ENCODE measurements around the gene LRRC10. TPM values are rescaled to one million over a fixed set of nuclear protein-coding genes. Genes with fewer than 3 reads are reported as not detected.

The LRRC10 gene, protein sequence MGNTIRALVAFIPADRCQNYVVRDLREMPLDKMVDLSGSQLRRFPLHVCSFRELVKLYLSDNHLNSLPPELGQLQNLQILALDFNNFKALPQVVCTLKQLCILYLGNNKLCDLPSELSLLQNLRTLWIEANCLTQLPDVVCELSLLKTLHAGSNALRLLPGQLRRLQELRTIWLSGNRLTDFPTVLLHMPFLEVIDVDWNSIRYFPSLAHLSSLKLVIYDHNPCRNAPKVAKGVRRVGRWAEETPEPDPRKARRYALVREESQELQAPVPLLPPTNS
- polyA plus RNA-seq, result not detected
- long read RNA-seq, donor 1, result 0 reads
- long read RNA-seq, donor 2, result 0 reads
- long read RNA-seq, donor 3, result 0 reads
- long read RNA-seq, donor 4, result 0 reads
- long read RNA-seq, donor 5, result 0 reads
- long read RNA-seq, donor 6, result 0 reads
- long read RNA-seq, donor 7, result 0 reads
- long read RNA-seq, donor 8, result 0 reads
- long read RNA-seq, donor 9, result 0 reads
- long read RNA-seq, donor 10, result 0 reads

DNA sequence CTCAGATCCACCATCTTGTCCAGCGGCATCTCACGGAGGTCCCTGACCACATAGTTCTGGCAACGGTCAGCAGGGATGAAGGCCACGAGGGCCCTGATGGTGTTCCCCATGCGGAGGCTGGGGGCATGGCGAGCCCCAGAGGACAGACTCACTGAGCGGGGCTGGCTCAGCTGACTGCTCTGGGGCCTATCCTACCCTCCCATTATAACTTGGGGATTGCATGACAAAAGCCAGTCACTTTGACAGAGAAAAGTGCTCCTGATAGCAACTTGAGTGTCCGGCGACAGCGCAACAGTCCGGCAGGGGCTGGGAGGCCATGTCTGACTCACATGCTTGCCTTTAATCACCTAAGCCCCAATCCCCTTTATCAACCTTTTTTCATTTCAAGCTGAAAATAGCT is at the start of gene LRRC10:
TSS of gene LRRC10 (minus strand) at position 179 of the 400 bp plus-strand sequence. CDS start at position 110, 69 bp downstream.
- no peaks in the 10 kb centered on the region for H3K4me1 ChIP-seq (ENCODE audit: control insufficient read depth in 3 of 3, insufficient read depth in 2 of 3, low read depth in 1 of 3, low read length in 2 of 3)
- H3K36me3 ChIP-seq (ENCODE audit: control insufficient read depth in 3 of 3, insufficient read depth in 2 of 3, low read depth in 1 of 3, low read length in 3 of 3), result no peaks in the 10 kb centered on the region
- H3K27me3 ChIP-seq (ENCODE audit: control insufficient read depth in 3 of 3, insufficient read depth in 3 of 3, low read length in 3 of 3), result no peaks in the 10 kb centered on the region
- H3K9me3 ChIP-seq (ENCODE audit: control insufficient read depth in 2 of 2, insufficient read depth in 1 of 2, low read depth in 1 of 2, low read length in 1 of 2), result no peaks in the 10 kb centered on the region
- DNase-seq, result no peak
- H3K27ac ChIP-seq (ENCODE audit: low read depth in 1 of 3, low read length in 2 of 3), result no peak within 1 kb of the TSS
- no peak for FAIRE-seq
- 92 to 95% (median 94%) methylated on average over 11 of the region's 11 CpGs for WGBS, 3 donors
- no peak within 1 kb of the TSS for H3K4me3 ChIP-seq (ENCODE audit: low read depth in 1 of 3, low read length in 3 of 3)

DNA sequence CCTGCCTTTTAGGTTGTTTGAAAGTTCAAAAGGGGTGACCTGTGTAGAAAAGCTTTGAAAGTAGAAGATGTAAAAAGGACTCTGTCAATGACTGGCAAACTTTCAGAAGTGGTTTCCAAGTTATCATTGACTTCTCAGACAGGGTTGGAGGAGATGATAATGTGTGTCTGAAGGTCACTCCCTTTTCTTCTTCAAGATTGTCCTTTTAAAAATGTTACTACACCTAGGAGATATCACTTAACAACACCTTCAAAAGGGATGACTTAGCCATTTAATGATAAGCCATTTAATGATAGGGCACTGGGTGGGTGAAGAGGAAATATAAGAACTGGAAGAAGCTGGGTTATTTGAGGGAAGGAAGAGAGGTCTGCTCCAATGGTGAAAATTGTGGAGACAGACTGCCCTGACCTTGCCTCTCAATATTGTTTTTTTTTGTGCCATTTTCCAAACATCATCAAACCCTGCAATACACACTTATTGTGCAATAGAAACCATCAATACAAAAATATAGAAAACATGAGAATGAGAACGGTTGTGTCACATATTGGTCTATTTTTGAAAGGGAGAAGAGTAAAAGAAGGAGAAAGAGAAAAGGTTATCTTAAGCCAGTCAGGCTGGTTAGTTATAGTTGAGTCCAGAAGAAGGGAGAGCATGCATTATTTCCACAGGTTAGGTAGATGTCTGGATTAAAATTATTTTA is 49.6 kb upstream of the LRRC10 start:
- FAIRE-seq, result no peak
- H3K9me3 ChIP-seq (ENCODE audit: control insufficient read depth in 2 of 2, insufficient read depth in 1 of 2, low read depth in 1 of 2, low read length in 1 of 2), result no peaks in the 10 kb centered on the region
- no peaks in the 10 kb centered on the region for H3K4me1 ChIP-seq (ENCODE audit: control insufficient read depth in 3 of 3, insufficient read depth in 2 of 3, low read depth in 1 of 3, low read length in 2 of 3)
- H3K27me3 ChIP-seq (ENCODE audit: control insufficient read depth in 3 of 3, insufficient read depth in 3 of 3, low read length in 3 of 3), result no peaks in the 10 kb centered on the region
- H3K4me3 ChIP-seq (ENCODE audit: low read depth in 1 of 3, low read length in 3 of 3), result no peak overlapping the region
- no peaks in the 10 kb centered on the region for H3K36me3 ChIP-seq (ENCODE audit: control insufficient read depth in 3 of 3, insufficient read depth in 2 of 3, low read depth in 1 of 3, low read length in 3 of 3)
- no peak for DNase-seq
- no peak overlapping the region for H3K27ac ChIP-seq (ENCODE audit: low read depth in 1 of 3, low read length in 2 of 3)
- 78 to 92% (median 87%) methylated on average over 1 of the region's 1 CpG for WGBS, 3 donors

- no peak for FAIRE-seq
- no peak overlapping the region for H3K4me3 ChIP-seq (ENCODE audit: low read depth in 1 of 3, low read length in 3 of 3)
- H3K9me3 ChIP-seq (ENCODE audit: control insufficient read depth in 2 of 2, insufficient read depth in 1 of 2, low read depth in 1 of 2, low read length in 1 of 2), result no peaks in the 10 kb centered on the region
- H3K27me3 ChIP-seq (ENCODE audit: control insufficient read depth in 3 of 3, insufficient read depth in 3 of 3, low read length in 3 of 3), result no peaks in the 10 kb centered on the region
- DNase-seq, result no peak
- no peak overlapping the region for H3K27ac ChIP-seq (ENCODE audit: low read depth in 1 of 3, low read length in 2 of 3)
- H3K4me1 ChIP-seq (ENCODE audit: control insufficient read depth in 3 of 3, insufficient read depth in 2 of 3, low read depth in 1 of 3, low read length in 2 of 3), result no peaks in the 10 kb centered on the region
- 50 to 71% (median 54%) methylated on average over 2 of the region's 2 CpGs for WGBS, 3 donors
- no peaks in the 10 kb centered on the region for H3K36me3 ChIP-seq (ENCODE audit: control insufficient read depth in 3 of 3, insufficient read depth in 2 of 3, low read depth in 1 of 3, low read length in 3 of 3)
Observed at GRCh38 chr12:69658203-69658602, 47.5 kb upstream of the LRRC10 start.

GRCh38 chr12:69657376-69658137 is 46.9 kb upstream of the LRRC10 start:
- no peak for FAIRE-seq
- Histone ChIP-seq H3K36me3 (ENCODE audit: control insufficient read depth in 3 of 3, insufficient read depth in 2 of 3, low read depth in 1 of 3, low read length in 3 of 3) (no peaks in the 10 kb centered on the region), H3K9me3 (ENCODE audit: control insufficient read depth in 2 of 2, insufficient read depth in 1 of 2, low read depth in 1 of 2, low read length in 1 of 2) (no peaks in the 10 kb centered on the region), H3K4me1 (ENCODE audit: control insufficient read depth in 3 of 3, insufficient read depth in 2 of 3, low read depth in 1 of 3, low read length in 2 of 3) (no peaks in the 10 kb centered on the region), H3K27me3 (ENCODE audit: control insufficient read depth in 3 of 3, insufficient read depth in 3 of 3, low read length in 3 of 3) (no peaks in the 10 kb centered on the region), H3K27ac (ENCODE audit: low read depth in 1 of 3, low read length in 2 of 3) (no peak overlapping the region), H3K4me3 (ENCODE audit: low read depth in 1 of 3, low read length in 3 of 3) (no peak overlapping the region)
- no peak for DNase-seq
- 75 to 78% (median 77%) methylated on average over 9 of the region's 9 CpGs for WGBS, 3 donors

DNA sequence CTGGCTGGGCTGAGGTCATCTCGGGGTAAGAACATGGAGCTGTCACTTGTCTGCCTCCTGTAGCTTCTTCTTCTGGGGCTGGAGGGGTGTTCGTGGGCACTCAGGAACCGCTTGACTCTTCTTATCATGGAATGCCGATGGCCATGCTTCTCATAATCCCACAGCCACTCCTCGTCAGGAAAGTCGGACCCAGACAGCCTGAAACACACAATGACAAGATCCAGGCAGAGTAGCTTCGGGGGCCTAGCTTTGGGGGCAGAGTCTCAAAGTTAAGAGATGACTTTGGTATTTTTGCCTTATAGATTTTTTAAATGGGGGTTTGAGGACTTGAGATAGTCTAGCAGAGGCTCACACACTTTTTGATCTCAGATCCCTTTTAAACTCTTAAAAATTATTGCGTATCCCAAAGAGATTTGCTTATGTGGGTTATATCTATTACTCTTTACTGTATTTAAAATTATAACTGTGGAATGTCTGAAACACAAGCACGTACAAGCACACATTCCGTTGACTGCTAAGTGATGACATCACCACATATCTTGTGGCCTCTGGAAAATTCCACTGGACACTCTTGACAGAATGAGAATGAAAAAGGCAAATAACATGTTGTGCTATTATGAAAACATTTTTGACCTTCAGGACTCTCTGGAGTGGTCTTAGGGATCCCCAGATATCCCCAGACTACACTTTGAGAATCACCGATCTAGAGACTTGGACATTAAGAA is 45.1 kb upstream of the LRRC10 start:
- Histone ChIP-seq H3K4me3 (ENCODE audit: low read depth in 1 of 3, low read length in 3 of 3) (no peak overlapping the region), H3K9me3 (ENCODE audit: control insufficient read depth in 2 of 2, insufficient read depth in 1 of 2, low read depth in 1 of 2, low read length in 1 of 2) (no peaks in the 10 kb centered on the region), H3K27ac (ENCODE audit: low read depth in 1 of 3, low read length in 2 of 3) (no peak overlapping the region), H3K4me1 (ENCODE audit: control insufficient read depth in 3 of 3, insufficient read depth in 2 of 3, low read depth in 1 of 3, low read length in 2 of 3) (no peaks in the 10 kb centered on the region), H3K27me3 (ENCODE audit: control insufficient read depth in 3 of 3, insufficient read depth in 3 of 3, low read length in 3 of 3) (no peaks in the 10 kb centered on the region), H3K36me3 (ENCODE audit: control insufficient read depth in 3 of 3, insufficient read depth in 2 of 3, low read depth in 1 of 3, low read length in 3 of 3) (no peaks in the 10 kb centered on the region)
- FAIRE-seq (no peak), DNase-seq (no peak)
- 69 to 90% (median 85%) methylated on average over 11 of the region's 11 CpGs for WGBS, 3 donors

- FAIRE-seq (no peak), DNase-seq (no peak)
- Histone ChIP-seq H3K27me3 (ENCODE audit: control insufficient read depth in 3 of 3, insufficient read depth in 3 of 3, low read length in 3 of 3) (no peaks in the 10 kb centered on the region), H3K4me3 (ENCODE audit: low read depth in 1 of 3, low read length in 3 of 3) (no peak overlapping the region), H3K4me1 (ENCODE audit: control insufficient read depth in 3 of 3, insufficient read depth in 2 of 3, low read depth in 1 of 3, low read length in 2 of 3) (no peaks in the 10 kb centered on the region), H3K27ac (ENCODE audit: low read depth in 1 of 3, low read length in 2 of 3) (no peak overlapping the region), H3K9me3 (ENCODE audit: control insufficient read depth in 2 of 2, insufficient read depth in 1 of 2, low read depth in 1 of 2, low read length in 1 of 2) (no peaks in the 10 kb centered on the region), H3K36me3 (ENCODE audit: control insufficient read depth in 3 of 3, insufficient read depth in 2 of 3, low read depth in 1 of 3, low read length in 3 of 3) (no peaks in the 10 kb centered on the region)
- 75 to 89% (median 88%) methylated on average over 8 of the region's 8 CpGs for WGBS, 3 donors
Observed at GRCh38 chr12:69653703-69654102, 43.0 kb upstream of the LRRC10 start.

DNA sequence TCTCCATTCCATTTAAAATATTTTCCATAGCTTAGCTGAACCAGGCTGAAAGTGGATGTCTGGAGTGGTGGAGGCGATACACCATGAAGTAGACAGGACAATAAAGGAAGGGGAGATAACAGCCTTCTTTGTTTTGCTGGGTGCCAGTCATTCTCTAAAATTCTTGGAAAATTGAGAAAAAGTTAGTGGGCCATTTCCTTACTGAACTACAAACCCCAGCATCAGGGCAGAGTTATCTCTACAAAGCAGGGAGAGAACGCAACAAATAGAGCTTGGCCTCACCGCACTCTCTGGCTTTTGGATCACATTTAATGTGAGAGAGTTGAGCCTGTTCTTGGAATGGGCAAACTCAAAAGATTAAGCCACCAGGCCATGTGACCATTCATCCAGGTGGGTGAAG is 41.2 kb upstream of the LRRC10 start:
- H3K27ac ChIP-seq (ENCODE audit: low read depth in 1 of 3, low read length in 2 of 3), result no peak overlapping the region
- DNase-seq (no peak), FAIRE-seq (no peak)
- 95 to 99% (median 97%) methylated on average over 3 of the region's 3 CpGs for WGBS, 3 donors
- no peaks in the 10 kb centered on the region for H3K4me1 ChIP-seq (ENCODE audit: control insufficient read depth in 3 of 3, insufficient read depth in 2 of 3, low read depth in 1 of 3, low read length in 2 of 3)
- no peak overlapping the region for H3K4me3 ChIP-seq (ENCODE audit: low read depth in 1 of 3, low read length in 3 of 3)
- no peaks in the 10 kb centered on the region for H3K27me3 ChIP-seq (ENCODE audit: control insufficient read depth in 3 of 3, insufficient read depth in 3 of 3, low read length in 3 of 3)
- no peaks in the 10 kb centered on the region for H3K36me3 ChIP-seq (ENCODE audit: control insufficient read depth in 3 of 3, insufficient read depth in 2 of 3, low read depth in 1 of 3, low read length in 3 of 3)
- H3K9me3 ChIP-seq (ENCODE audit: control insufficient read depth in 2 of 2, insufficient read depth in 1 of 2, low read depth in 1 of 2, low read length in 1 of 2), result no peaks in the 10 kb centered on the region

DNA sequence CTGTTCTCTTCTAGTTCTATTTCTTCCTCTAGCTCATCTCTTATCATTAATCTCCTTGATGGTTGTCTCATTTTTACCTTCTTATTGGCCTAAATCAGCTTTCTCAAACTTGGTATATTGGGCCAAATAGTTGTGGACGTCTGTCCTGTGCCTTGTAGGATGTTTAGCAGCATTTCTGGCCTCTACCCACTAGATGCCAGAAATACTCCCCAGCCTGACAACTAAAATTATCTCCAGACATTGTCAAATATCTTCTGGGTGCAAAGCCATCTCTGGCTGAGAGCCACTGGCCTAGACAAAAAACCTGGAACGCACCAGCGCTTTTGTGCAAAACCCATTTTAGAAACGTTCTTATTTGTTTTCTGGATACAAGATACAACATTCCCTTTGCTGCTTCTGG is 38.8 kb upstream of the LRRC10 start:
- no peaks in the 10 kb centered on the region for H3K36me3 ChIP-seq (ENCODE audit: control insufficient read depth in 3 of 3, insufficient read depth in 2 of 3, low read depth in 1 of 3, low read length in 3 of 3)
- FAIRE-seq, result no peak
- WGBS, 3 donors, result 53 to 78% (median 67%) methylated on average over 4 of the region's 4 CpGs

More for the DNA sequence above, 38.8 kb upstream of the LRRC10 start:
- Histone ChIP-seq H3K9me3 (ENCODE audit: control insufficient read depth in 2 of 2, insufficient read depth in 1 of 2, low read depth in 1 of 2, low read length in 1 of 2) (no peaks in the 10 kb centered on the region), H3K4me3 (ENCODE audit: low read depth in 1 of 3, low read length in 3 of 3) (no peak overlapping the region), H3K27ac (ENCODE audit: low read depth in 1 of 3, low read length in 2 of 3) (no peak overlapping the region), H3K4me1 (ENCODE audit: control insufficient read depth in 3 of 3, insufficient read depth in 2 of 3, low read depth in 1 of 3, low read length in 2 of 3) (no peaks in the 10 kb centered on the region), H3K27me3 (ENCODE audit: control insufficient read depth in 3 of 3, insufficient read depth in 3 of 3, low read length in 3 of 3) (no peaks in the 10 kb centered on the region)
- no peak for DNase-seq

Data from small intestine (tissue), 16 donors.